Measurements from ENCODE around the gene NBEA.
"Not testable (repeated sequence)": the region's sequence is repeated elsewhere in the genome, so short reads cannot be mapped to it uniquely, and the experiment has no call there.

NBEA gene

DNA sequence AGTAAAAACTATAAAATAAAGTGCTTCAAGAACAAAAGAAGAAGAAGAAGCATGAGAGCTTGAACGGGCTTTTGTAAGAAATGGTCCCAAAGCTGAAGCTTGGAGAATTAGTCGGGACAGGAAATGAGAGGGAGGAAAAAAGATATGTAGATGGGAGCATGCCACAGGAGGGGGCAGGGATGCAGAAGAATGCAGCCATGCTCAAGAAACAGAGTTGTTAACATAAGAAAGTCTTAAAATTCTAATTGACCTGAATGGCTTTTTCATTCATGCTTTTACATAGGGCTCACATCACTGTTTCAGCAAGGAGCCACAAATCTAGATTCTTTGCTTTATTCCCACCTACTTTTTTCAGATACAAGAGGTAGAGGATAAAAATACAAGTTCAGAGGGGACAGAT is 27.7 kb upstream of the NBEA start:
- H2AK5ac ChIP-seq (ENCODE audit: low read length, severe bottlenecking), result no peak overlapping the region
- no peak overlapping the region for H3K27ac ChIP-seq (ENCODE audit: low read length, poor library complexity, severe bottlenecking)
- H3K4me1 ChIP-seq (ENCODE audit: control insufficient read depth, insufficient read depth, low read depth, low read length), result no peaks in the 10 kb centered on the region
- no peak overlapping the region for H3K14ac ChIP-seq (ENCODE audit: low read length in 2 of 2)
- no peak for DNase-seq
- no peak overlapping the region for H2BK15ac ChIP-seq (ENCODE audit: low read depth, poor library complexity, severe bottlenecking)
- H3K36me3 ChIP-seq (ENCODE audit: control insufficient read depth in 1 of 2, insufficient read depth in 2 of 2, low read depth in 1 of 2, low read length in 2 of 2), result no peaks in the 10 kb centered on the region
- no peak overlapping the region for H3K4me2 ChIP-seq (ENCODE audit: low read length, poor library complexity, severe bottlenecking)
- no peak overlapping the region for H2BK5ac ChIP-seq (ENCODE audit: low read depth, low read length, poor library complexity, severe bottlenecking)
- H2BK12ac ChIP-seq (ENCODE audit: low read length in 2 of 2), result no peak overlapping the region
- no peak overlapping the region for H3K4ac ChIP-seq (ENCODE audit: low read depth in 1 of 2, low read length in 2 of 2)
- 11% methylated on average over 2 of the region's 2 CpGs for WGBS
- H3K23ac ChIP-seq (ENCODE audit: low read length in 2 of 2), result no peak overlapping the region
- no peak overlapping the region for H3K18ac ChIP-seq (ENCODE audit: low read depth in 1 of 2, low read length in 2 of 2)
- no peak overlapping the region for H2BK120ac ChIP-seq (ENCODE audit: low read depth, low read length)
- H3K27me3 ChIP-seq (ENCODE audit: control insufficient read depth in 1 of 2, insufficient read depth in 1 of 2, low read length in 2 of 2), result peaks cover 0 to 9% of the 10 kb centered on the region in 2 experiments
- H4K91ac ChIP-seq (ENCODE audit: low read length), result no peak overlapping the region
- H3K9me3 ChIP-seq (ENCODE audit: control insufficient read depth, low read length), result no peaks in the 10 kb centered on the region
- H3K4me3 ChIP-seq (ENCODE audit: insufficient read depth in 1 of 2, low read depth in 1 of 2, low read length in 2 of 2), result no peak overlapping the region
- no peak overlapping the region for H2AFZ ChIP-seq (ENCODE audit: low read depth, low read length)
- H3K9ac ChIP-seq (ENCODE audit: low read length), result no peak overlapping the region
- no peak overlapping the region for H4K8ac ChIP-seq (ENCODE audit: low read length)
- no peaks in the 10 kb centered on the region for H3K79me1 ChIP-seq (replicated peaks; ENCODE audit: low read length, poor library complexity, severe bottlenecking)

DNA sequence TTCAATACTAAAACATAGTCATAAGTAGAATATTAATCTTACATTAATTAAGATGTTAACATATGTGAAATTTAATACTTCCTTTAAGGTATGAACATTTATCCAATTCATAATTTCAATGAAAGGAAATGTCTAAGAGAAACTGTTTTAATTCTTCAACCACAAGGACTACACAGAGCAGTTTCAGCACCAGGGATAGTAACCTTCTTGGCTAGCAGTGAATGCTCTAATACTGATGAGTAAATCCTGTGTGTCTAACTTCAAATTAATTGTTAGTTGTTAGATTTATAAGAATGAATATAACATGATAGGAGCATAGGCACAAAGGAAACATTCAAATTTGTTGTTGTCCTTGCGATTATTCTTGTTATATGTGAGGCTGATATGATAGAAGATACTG is 15.6 kb upstream of the NBEA start:
- no peak overlapping the region for H4K91ac ChIP-seq (ENCODE audit: low read length)
- no peak overlapping the region for H3K23ac ChIP-seq (ENCODE audit: low read length in 2 of 2)
- H3K36me3 ChIP-seq (ENCODE audit: control insufficient read depth in 1 of 2, insufficient read depth in 2 of 2, low read depth in 1 of 2, low read length in 2 of 2), result no peaks in the 10 kb centered on the region
- DNase-seq, result peak; percentile 56
- no peak overlapping the region for H3K4me3 ChIP-seq (ENCODE audit: insufficient read depth in 1 of 2, low read depth in 1 of 2, low read length in 2 of 2)
- H4K8ac ChIP-seq (ENCODE audit: low read length), result no peak overlapping the region
- H2BK5ac ChIP-seq (ENCODE audit: low read depth, low read length, poor library complexity, severe bottlenecking), result no peak overlapping the region
- H2AFZ ChIP-seq (ENCODE audit: low read depth, low read length), result no peak overlapping the region
- no peak overlapping the region for H3K9ac ChIP-seq (ENCODE audit: low read length)
- WGBS, result no CpG with 5 or more reads among the region's 1 CpG
- H3K9me3 ChIP-seq (ENCODE audit: control insufficient read depth, low read length), result no peaks in the 10 kb centered on the region
- no peak overlapping the region for H3K18ac ChIP-seq (ENCODE audit: low read depth in 1 of 2, low read length in 2 of 2)
- H3K4me2 ChIP-seq (ENCODE audit: low read length, poor library complexity, severe bottlenecking), result no peak overlapping the region
- peaks cover 0 to 2% of the 10 kb centered on the region in 2 experiments for H3K27me3 ChIP-seq (ENCODE audit: control insufficient read depth in 1 of 2, insufficient read depth in 1 of 2, low read length in 2 of 2)
- no peak overlapping the region for H2AK5ac ChIP-seq (ENCODE audit: low read length, severe bottlenecking)
- H2BK15ac ChIP-seq (ENCODE audit: low read depth, poor library complexity, severe bottlenecking), result no peak overlapping the region
- no peaks in the 10 kb centered on the region for H3K79me1 ChIP-seq (replicated peaks; ENCODE audit: low read length, poor library complexity, severe bottlenecking)
- H3K27ac ChIP-seq (ENCODE audit: low read length, poor library complexity, severe bottlenecking), result no peak overlapping the region
- H3K14ac ChIP-seq (ENCODE audit: low read length in 2 of 2), result no peak overlapping the region
- no peak overlapping the region for H2BK120ac ChIP-seq (ENCODE audit: low read depth, low read length)
- no peaks in the 10 kb centered on the region for H3K4me1 ChIP-seq (ENCODE audit: control insufficient read depth, insufficient read depth, low read depth, low read length)
- no peak overlapping the region for H2BK12ac ChIP-seq (ENCODE audit: low read length in 2 of 2)
- H3K4ac ChIP-seq (ENCODE audit: low read depth in 1 of 2, low read length in 2 of 2), result no peak overlapping the region

GRCh38 chr13:34928676-34929075 is 13.4 kb upstream of the NBEA start:
- H3K4me1 ChIP-seq (ENCODE audit: control insufficient read depth, insufficient read depth, low read depth, low read length); DNase-seq; H2BK120ac ChIP-seq (ENCODE audit: low read depth, low read length); H2BK5ac ChIP-seq (ENCODE audit: low read depth, low read length, poor library complexity, severe bottlenecking); H3K9ac ChIP-seq (ENCODE audit: low read length); H4K8ac ChIP-seq (ENCODE audit: low read length); H3K23ac ChIP-seq (ENCODE audit: low read length in 2 of 2); H3K27me3 ChIP-seq (ENCODE audit: control insufficient read depth in 1 of 2, insufficient read depth in 1 of 2, low read length in 2 of 2); H3K4me2 ChIP-seq (ENCODE audit: low read length, poor library complexity, severe bottlenecking); H2AK5ac ChIP-seq (ENCODE audit: low read length, severe bottlenecking); H3K36me3 ChIP-seq (ENCODE audit: control insufficient read depth in 1 of 2, insufficient read depth in 2 of 2, low read depth in 1 of 2, low read length in 2 of 2); H2BK15ac ChIP-seq (ENCODE audit: low read depth, poor library complexity, severe bottlenecking); H3K4ac ChIP-seq (ENCODE audit: low read depth in 1 of 2, low read length in 2 of 2); H2AFZ ChIP-seq (ENCODE audit: low read depth, low read length); H3K27ac ChIP-seq (ENCODE audit: low read length, poor library complexity, severe bottlenecking); H3K14ac ChIP-seq (ENCODE audit: low read length in 2 of 2); H3K4me3 ChIP-seq (ENCODE audit: insufficient read depth in 1 of 2, low read depth in 1 of 2, low read length in 2 of 2); H3K79me1 ChIP-seq (replicated peaks; ENCODE audit: low read length, poor library complexity, severe bottlenecking); H4K91ac ChIP-seq (ENCODE audit: low read length); H2BK12ac ChIP-seq (ENCODE audit: low read length in 2 of 2); H3K9me3 ChIP-seq (ENCODE audit: control insufficient read depth, low read length); H3K18ac ChIP-seq (ENCODE audit: low read depth in 1 of 2, low read length in 2 of 2): not testable (repeated sequence)
- 74% methylated on average over 1 of the region's 1 CpG for WGBS

DNA sequence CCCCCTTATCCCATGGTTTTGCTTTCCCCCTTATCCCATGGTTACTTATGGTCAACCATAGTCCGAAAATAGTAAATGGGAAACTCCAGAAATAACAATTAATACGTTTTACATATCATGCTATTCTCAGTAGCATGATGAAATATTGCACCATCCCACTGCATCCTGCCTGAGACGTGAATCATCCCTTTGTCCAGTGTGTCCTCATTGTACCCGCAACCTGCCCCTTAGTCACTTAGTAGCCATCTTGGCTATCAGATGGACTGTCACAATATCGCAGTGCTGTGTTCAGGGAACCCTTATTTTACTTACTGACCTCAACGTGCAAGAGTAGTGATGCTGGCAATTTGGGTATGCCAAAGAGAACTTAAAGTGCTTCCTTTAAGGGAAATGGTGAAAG is 10.5 kb upstream of the NBEA start:
- H3K4me1 ChIP-seq (ENCODE audit: control insufficient read depth, insufficient read depth, low read depth, low read length), result no peaks in the 10 kb centered on the region
- 73% methylated on average over 6 of the region's 6 CpGs for WGBS
- H3K18ac ChIP-seq (ENCODE audit: low read depth in 1 of 2, low read length in 2 of 2), result no peak overlapping the region
- no peak overlapping the region for H3K14ac ChIP-seq (ENCODE audit: low read length in 2 of 2)
- H3K27me3 ChIP-seq (ENCODE audit: control insufficient read depth in 1 of 2, insufficient read depth in 1 of 2, low read length in 2 of 2), result no peaks in the 10 kb centered on the region
- no peak overlapping the region for H3K9ac ChIP-seq (ENCODE audit: low read length)
- no peak overlapping the region for H4K8ac ChIP-seq (ENCODE audit: low read length)
- no peak overlapping the region for H3K4me2 ChIP-seq (ENCODE audit: low read length, poor library complexity, severe bottlenecking)
- no peak overlapping the region for H2AK5ac ChIP-seq (ENCODE audit: low read length, severe bottlenecking)
- H2BK15ac ChIP-seq (ENCODE audit: low read depth, poor library complexity, severe bottlenecking), result no peak overlapping the region
- no peak overlapping the region for H2AFZ ChIP-seq (ENCODE audit: low read depth, low read length)
- H3K27ac ChIP-seq (ENCODE audit: low read length, poor library complexity, severe bottlenecking), result no peak overlapping the region
- H4K91ac ChIP-seq (ENCODE audit: low read length), result no peak overlapping the region
- no peaks in the 10 kb centered on the region for H3K36me3 ChIP-seq (ENCODE audit: control insufficient read depth in 1 of 2, insufficient read depth in 2 of 2, low read depth in 1 of 2, low read length in 2 of 2)
- H2BK5ac ChIP-seq (ENCODE audit: low read depth, low read length, poor library complexity, severe bottlenecking), result no peak overlapping the region
- no peak overlapping the region for H2BK120ac ChIP-seq (ENCODE audit: low read depth, low read length)
- no peaks in the 10 kb centered on the region for H3K79me1 ChIP-seq (replicated peaks; ENCODE audit: low read length, poor library complexity, severe bottlenecking)
- no peak for DNase-seq
- no peak overlapping the region for H3K4ac ChIP-seq (ENCODE audit: low read depth in 1 of 2, low read length in 2 of 2)
- no peak overlapping the region for H2BK12ac ChIP-seq (ENCODE audit: low read length in 2 of 2)
- no peaks in the 10 kb centered on the region for H3K9me3 ChIP-seq (ENCODE audit: control insufficient read depth, low read length)
- H3K23ac ChIP-seq (ENCODE audit: low read length in 2 of 2), result no peak overlapping the region
- H3K4me3 ChIP-seq (ENCODE audit: insufficient read depth in 1 of 2, low read depth in 1 of 2, low read length in 2 of 2), result no peak overlapping the region

All from mesenchymal stem cell (in vitro differentiated cells and primary cell).